HT1080 (cell line): ENCODE data around the gene NEURL4. TPM values are rescaled to one million over a fixed set of nuclear protein-coding genes. Genes with fewer than 3 reads are reported as not detected.

Experiments
- DNase-seq: peaks from one replicate; pipeline ENCODE4 v3.0.0-alpha.2; 2015; ENCODE audit warnings: low read depth
- total RNA-seq: library from RNA; depleted of rRNA; stranded (reverse); fragments of >200 nt; shearing (Covaris generic); gene quantifications from 2 replicates; pipeline ENCODE4 v1.2.3, GENCODE V29; 2014

NEURL4 gene
- total RNA-seq, 1 experiment from 2014 or later = 20.7 TPM

GRCh38 chr17:7323731-7324437, 5.3 kb downstream of the NEURL4 start:
- peak; percentile 30 for DNase-seq

GRCh38 chr17:7322520-7323194, 6.5 kb downstream of the NEURL4 start:
- no peak for DNase-seq

GRCh38 chr17:7321466-7321865, 7.7 kb downstream of the NEURL4 start:
- DNase-seq = no peak

- DNase-seq = no peak
These were observed 10.8 kb downstream of the NEURL4 start for GRCh38 chr17:7318121-7318860.

- no peak for DNase-seq
These were observed 11.9 kb downstream of the NEURL4 start for GRCh38 chr17:7317161-7317803.

GRCh38 chr17:7315570-7316235, 13.4 kb downstream of the NEURL4 start:
- DNase-seq = no peak

GRCh38 chr17:7314719-7315569, 14.2 kb downstream of the NEURL4 start, which contains the start of gene GPS2:
Gene GPS2 (minus strand): TSS chr17:7315360. CDS start chr17:7315052, 308 bp downstream.
- DNase-seq = peak; percentile 87

GRCh38 chr17:7313890-7314718, 15.0 kb downstream of the NEURL4 start:
- DNase-seq = peak; percentile 45

- peak; percentile 58 for DNase-seq
These were observed 15.8 kb downstream of the NEURL4 start for GRCh38 chr17:7313088-7313889.

GRCh38 chr17:7312432-7313087, 16.6 kb downstream of the NEURL4 start:
- DNase-seq = no peak

- DNase-seq = no peak
These were observed 17.9 kb downstream of the NEURL4 start for GRCh38 chr17:7311110-7311705.

GRCh38 chr17:7309628-7310027, 19.5 kb downstream of the NEURL4 start:
- no peak for DNase-seq

- peak; percentile 82 for DNase-seq
These were observed 20.3 kb downstream of the NEURL4 start for GRCh38 chr17:7308625-7309433.

GRCh38 chr17:7307686-7308624, 21.2 kb downstream of the NEURL4 start:
- peak; percentile 23 for DNase-seq
